Mesenchymal stem cell (in vitro differentiated cells and primary cell): ENCODE results near the gene PDE4B.

Experiments used
- DNase-seq: peaks from one replicate; pipeline ENCODE4 v3.0.0-alpha.2; 2013
- H2AFZ ChIP-seq: one replicate; pipeline ENCODE4 v1.6.1; 2013; ENCODE audit warnings: low read depth, mild to moderate bottlenecking, control low read depth, inconsistent platforms, low read length, moderate library complexity
- H2AK5ac ChIP-seq: 2 replicates; pipeline ENCODE4 v1.6.1; 2013; ENCODE audit warnings: low read length, moderate library complexity, mild to moderate bottlenecking, inconsistent platforms; ENCODE audit not compliant: severe bottlenecking
- H2BK120ac ChIP-seq: one replicate; pipeline ENCODE4 v1.6.1; 2013; ENCODE audit warnings: low read depth, mild to moderate bottlenecking, inconsistent platforms, low read length, moderate library complexity
- H2BK12ac ChIP-seq, 2 experiments: one replicate each; pipeline ENCODE4 v1.6.1; 2013; ENCODE audit warnings: inconsistent platforms in 2 of 2, low read length in 2 of 2, mild to moderate bottlenecking in 2 of 2, moderate library complexity in 2 of 2, control low read depth in 1 of 2
- H2BK15ac ChIP-seq: one replicate; pipeline ENCODE4 v1.6.1; 2013; ENCODE audit warnings: mild to moderate bottlenecking, low read depth, inconsistent platforms; ENCODE audit not compliant: poor library complexity, severe bottlenecking
- H2BK5ac ChIP-seq: 2 replicates; pipeline ENCODE4 v1.6.1; 2013; ENCODE audit warnings: low read depth, mild to moderate bottlenecking, low read length, control low read depth, inconsistent platforms; ENCODE audit not compliant: poor library complexity, severe bottlenecking
- H3K14ac ChIP-seq, 2 experiments: one replicate each; pipeline ENCODE4 v1.6.1; 2013; ENCODE audit warnings: inconsistent platforms in 2 of 2, low read length in 2 of 2, control low read depth in 1 of 2, mild to moderate bottlenecking in 1 of 2, moderate library complexity in 1 of 2
- H3K18ac ChIP-seq, 2 experiments: one replicate each; pipeline ENCODE4 v1.6.1; 2013; ENCODE audit warnings: inconsistent platforms in 2 of 2, low read length in 2 of 2, control low read depth in 1 of 2, low read depth in 1 of 2, mild to moderate bottlenecking in 1 of 2
- H3K23ac ChIP-seq, 2 experiments: one replicate each; pipeline ENCODE4 v1.6.1; 2013; ENCODE audit warnings: inconsistent platforms in 2 of 2, low read length in 2 of 2, mild to moderate bottlenecking in 2 of 2, moderate library complexity in 2 of 2, control low read depth in 1 of 2
- H3K27ac ChIP-seq: 2 replicates; pipeline ENCODE4 v1.5.1; 2013; ENCODE audit warnings: mild to moderate bottlenecking, moderate library complexity, low read length, control low read depth, inconsistent platforms; ENCODE audit not compliant: poor library complexity, severe bottlenecking
- H3K27me3 ChIP-seq, 2 experiments: 2 replicates each; pipeline versions ENCODE4 v1.6.1 to v1.7.0; 2013; ENCODE audit warnings: low read length in 2 of 2, mild to moderate bottlenecking in 2 of 2, moderate library complexity in 2 of 2, control low read depth in 1 of 2, inconsistent platforms in 1 of 2; ENCODE audit not compliant: control insufficient read depth in 1 of 2, insufficient read depth in 1 of 2
- H3K36me3 ChIP-seq, 2 experiments: 2 replicates each; pipeline versions ENCODE4 v1.6.1 to v1.7.0; 2013; ENCODE audit warnings: low read length in 2 of 2, control low read depth in 1 of 2, inconsistent platforms in 1 of 2, low read depth in 1 of 2, mild to moderate bottlenecking in 1 of 2; ENCODE audit not compliant: insufficient read depth in 2 of 2, control insufficient read depth in 1 of 2
- H3K4ac ChIP-seq, 2 experiments: one replicate each; pipeline ENCODE4 v1.6.1; 2013; ENCODE audit warnings: inconsistent platforms in 2 of 2, low read length in 2 of 2, mild to moderate bottlenecking in 2 of 2, moderate library complexity in 2 of 2, control low read depth in 1 of 2, low read depth in 1 of 2
- H3K4me1 ChIP-seq: 2 replicates; pipeline ENCODE4 v1.6.1; 2013; ENCODE audit warnings: low read depth, low read length, control low read depth; ENCODE audit not compliant: control insufficient read depth, insufficient read depth
- H3K4me2 ChIP-seq: 2 replicates; pipeline ENCODE4 v1.6.1; 2013; ENCODE audit warnings: low read length, mild to moderate bottlenecking, inconsistent platforms; ENCODE audit not compliant: poor library complexity, severe bottlenecking
- H3K4me3 ChIP-seq, 2 experiments: 2 replicates each; pipeline versions ENCODE4 v1.5.1 to v1.7.0; 2013; ENCODE audit warnings: low read length in 2 of 2, mild to moderate bottlenecking in 2 of 2, control low read depth in 1 of 2, low read depth in 1 of 2; ENCODE audit not compliant: insufficient read depth in 1 of 2
- H3K79me1 ChIP-seq: replicated peaks from 2 replicates; pipeline ENCODE4 v1.6.1; 2013; ENCODE audit warnings: mild to moderate bottlenecking, control low read depth, low read length, inconsistent platforms; ENCODE audit not compliant: poor library complexity, severe bottlenecking
- H3K9ac ChIP-seq: 2 replicates; pipeline ENCODE4 v1.7.0; 2013; ENCODE audit warnings: mild to moderate bottlenecking, low read length, moderate library complexity
- H3K9me3 ChIP-seq: 2 replicates; pipeline ENCODE4 v1.7.0; 2013; ENCODE audit warnings: mild to moderate bottlenecking, low read length; ENCODE audit not compliant: control insufficient read depth
- H4K8ac ChIP-seq: one replicate; pipeline ENCODE4 v1.6.1; 2013; ENCODE audit warnings: inconsistent platforms, mild to moderate bottlenecking, low read length, moderate library complexity
- H4K91ac ChIP-seq: one replicate; pipeline ENCODE4 v1.6.1; 2013; ENCODE audit warnings: mild to moderate bottlenecking, low read length, inconsistent platforms
- WGBS: methylation state at CpG from one replicate; pipeline ENCODE4 v1.1.7; 2013; ENCODE audit warnings: mixed read lengths; 5-methylcytosine and 5-hydroxymethylcytosine counted together

Gene PDE4B

GRCh38 chr1:66309006-66309741 is 516.5 kb downstream of the PDE4B start:
- H3K27ac ChIP-seq = no peak overlapping the region
- H3K4me2 ChIP-seq = no peak overlapping the region
- H3K23ac ChIP-seq = no peak overlapping the region
- no peak overlapping the region for H2BK15ac ChIP-seq
- DNase-seq = no peak
- no peaks in the 10 kb centered on the region for H3K79me1 ChIP-seq
- H3K36me3 ChIP-seq = no peaks in the 10 kb centered on the region
- H2AK5ac ChIP-seq = no peak overlapping the region
- no peak overlapping the region for H2BK5ac ChIP-seq
- H3K14ac ChIP-seq = no peak overlapping the region
- H2BK12ac ChIP-seq = no peak overlapping the region
- H2AFZ ChIP-seq = no peak overlapping the region
- no peak overlapping the region for H4K8ac ChIP-seq
- WGBS = 97% methylated on average over 4 of the region's 5 CpGs
- no peak overlapping the region for H3K9ac ChIP-seq
- no peak overlapping the region for H2BK120ac ChIP-seq
- H3K18ac ChIP-seq = no peak overlapping the region
- H4K91ac ChIP-seq = no peak overlapping the region
- H3K4me3 ChIP-seq = no peak overlapping the region
- H3K27me3 ChIP-seq = no peaks in the 10 kb centered on the region
- H3K4ac ChIP-seq = no peak overlapping the region
- H3K4me1 ChIP-seq = peaks cover 2% of the 10 kb centered on the region
- H3K9me3 ChIP-seq = no peaks in the 10 kb centered on the region

GRCh38 chr1:66311092-66311491 is 518.4 kb downstream of the PDE4B start:
- Histone ChIP-seq H2AFZ (no peak overlapping the region), H3K4me2 (no peak overlapping the region), H3K79me1 (no peaks in the 10 kb centered on the region), H3K9ac (no peak overlapping the region), H3K23ac (no peak overlapping the region), H3K9me3 (no peaks in the 10 kb centered on the region), H2BK120ac (no peak overlapping the region), H3K14ac (no peak overlapping the region), H3K36me3 (no peaks in the 10 kb centered on the region), H3K27ac (no peak overlapping the region), H2BK5ac (no peak overlapping the region), H2BK12ac (peak overlapping the region in 1 of 2 experiments; percentile 19), H3K27me3 (no peaks in the 10 kb centered on the region), H2BK15ac (no peak overlapping the region), H3K4ac (no peak overlapping the region), H4K91ac (no peak overlapping the region), H3K4me1 (peaks cover 3% of the 10 kb centered on the region), H4K8ac (no peak overlapping the region), H3K18ac (no peak overlapping the region), H3K4me3 (no peak overlapping the region), H2AK5ac (no peak overlapping the region)
- 100% methylated on average over 3 of the region's 4 CpGs for WGBS
- DNase-seq = no peak

GRCh38 chr1:66311628-66312027 is 518.9 kb downstream of the PDE4B start:
- no peak overlapping the region for H3K4ac ChIP-seq
- 91% methylated on average over 6 of the region's 6 CpGs for WGBS
- H3K23ac ChIP-seq = no peak overlapping the region

GRCh38 chr1:66312271-66312990 is 519.7 kb downstream of the PDE4B start:
- Histone ChIP-seq H3K14ac (no peak overlapping the region), H3K27me3 (no peaks in the 10 kb centered on the region), H3K4ac (no peak overlapping the region), H2BK120ac (no peak overlapping the region), H3K9me3 (no peaks in the 10 kb centered on the region), H4K91ac (no peak overlapping the region), H3K79me1 (no peaks in the 10 kb centered on the region), H3K9ac (no peak overlapping the region), H3K23ac (no peak overlapping the region), H3K36me3 (no peaks in the 10 kb centered on the region), H2AK5ac (no peak overlapping the region), H4K8ac (no peak overlapping the region), H3K18ac (no peak overlapping the region), H3K4me1 (peaks cover 3% of the 10 kb centered on the region), H3K27ac (no peak overlapping the region), H2BK5ac (no peak overlapping the region), H2BK15ac (no peak overlapping the region), H2AFZ (no peak overlapping the region), H2BK12ac (no peak overlapping the region), H3K4me2 (no peak overlapping the region), H3K4me3 (no peak overlapping the region)
- DNase-seq = no peak
- WGBS = 53% methylated on average over 4 of the region's 4 CpGs

More at GRCh38 chr1:66311628-66312027, 518.9 kb downstream of the PDE4B start:
- H3K14ac ChIP-seq = no peak overlapping the region
- no peaks in the 10 kb centered on the region for H3K27me3 ChIP-seq
- H2BK120ac ChIP-seq = no peak overlapping the region
- H2BK12ac ChIP-seq = peak overlapping the region in 1 of 2 experiments; percentile 19
- H3K9me3 ChIP-seq = no peaks in the 10 kb centered on the region
- peaks cover 3% of the 10 kb centered on the region for H3K4me1 ChIP-seq
- H2BK5ac ChIP-seq = no peak overlapping the region
- H4K91ac ChIP-seq = no peak overlapping the region
- H4K8ac ChIP-seq = no peak overlapping the region
- peak overlapping the region in 1 of 2 experiments; percentile 9 for H3K18ac ChIP-seq
- no peak overlapping the region for H3K4me2 ChIP-seq
- no peak overlapping the region for H3K4me3 ChIP-seq
- no peaks in the 10 kb centered on the region for H3K36me3 ChIP-seq
- H2AK5ac ChIP-seq = no peak overlapping the region
- H3K79me1 ChIP-seq = no peaks in the 10 kb centered on the region
- no peak overlapping the region for H3K27ac ChIP-seq
- no peak overlapping the region for H2BK15ac ChIP-seq
- no peak for DNase-seq
- H3K9ac ChIP-seq = no peak overlapping the region
- H2AFZ ChIP-seq = no peak overlapping the region
